GM21825 (cell line): ENCODE measurements around the gene PNPO.

Experiments used
- ATAC-seq: cut with Tn5 transposase; IDR thresholded peaks from one replicate; pipeline ENCODE4 v1.9.1; 2021; ENCODE audit warnings: mild to moderate bottlenecking, moderate library complexity; ENCODE audit not compliant: unreplicated experiment

PNPO gene

DNA sequence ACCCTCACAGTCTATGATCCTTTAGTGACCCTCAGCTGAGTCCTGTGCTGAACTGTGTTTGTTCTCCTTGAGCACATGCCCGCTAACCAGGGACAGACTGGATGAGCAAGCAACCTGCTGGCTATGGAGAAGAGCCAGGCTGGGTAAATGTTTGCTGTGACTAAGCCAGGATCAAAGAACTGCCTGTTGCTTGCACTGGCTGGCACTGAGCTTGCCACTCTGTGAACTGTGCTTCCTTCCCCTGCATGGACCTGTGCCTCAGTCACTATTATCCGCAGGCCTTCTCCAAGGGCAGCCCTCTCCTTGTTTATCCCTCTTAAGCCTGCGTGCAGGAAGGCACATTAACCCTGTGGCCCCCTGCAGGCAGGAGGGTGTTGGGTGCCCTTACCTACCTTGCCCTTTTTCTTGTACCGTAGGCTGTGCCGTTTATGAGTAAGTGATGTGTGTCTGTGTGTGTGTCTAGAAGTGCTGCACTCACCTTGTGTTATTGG, 7.4 kb downstream of the PNPO start:
- ATAC-seq, result no peak

- peak; percentile 56 for ATAC-seq
Observed at GRCh38 chr17:47949197-47949759, 7.9 kb downstream of the PNPO start.

DNA sequence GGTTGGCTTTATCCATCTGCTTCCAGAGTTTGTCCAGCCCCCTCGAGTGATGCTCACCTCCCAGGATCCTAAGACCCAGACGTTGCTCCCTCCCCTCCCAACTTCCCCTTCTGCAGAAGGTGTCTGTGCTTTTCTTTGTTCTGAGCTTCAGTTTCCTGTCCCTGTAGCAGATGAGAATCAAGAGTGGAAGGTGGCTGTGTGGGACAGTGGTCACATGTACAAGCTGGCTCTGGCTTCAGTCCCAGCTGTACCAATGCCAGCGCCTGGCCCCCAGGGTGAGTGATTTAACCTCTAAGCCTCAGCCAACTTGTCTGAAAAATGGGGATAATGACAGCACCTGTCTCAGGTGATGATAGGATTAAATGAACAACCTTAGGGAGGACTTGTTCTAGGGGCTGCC, 8.6 kb downstream of the PNPO start:
- no peak for ATAC-seq

DNA sequence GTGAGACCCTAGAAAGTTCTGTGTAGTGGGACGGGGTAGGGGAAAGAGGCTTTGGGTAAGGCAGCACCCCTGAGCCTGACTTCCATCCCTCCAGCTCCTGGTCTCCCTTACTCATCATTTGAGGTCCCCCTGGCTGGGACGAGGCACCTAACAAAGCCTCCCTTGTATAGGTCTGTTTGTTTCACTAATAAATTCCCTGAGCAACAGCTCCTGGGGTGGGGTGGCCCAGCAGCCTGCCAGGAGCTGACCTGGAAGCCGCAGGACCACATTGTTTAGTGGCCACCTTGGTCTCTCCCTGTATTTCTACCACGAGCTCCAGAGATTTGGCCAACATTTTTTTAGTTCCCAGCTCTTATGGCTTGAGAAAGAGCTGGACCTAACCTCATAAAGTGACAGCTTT, 9.1 kb downstream of the PNPO start:
- ATAC-seq, result no peak

GRCh38 chr17:47952171-47953021, 11.0 kb downstream of the PNPO start:
- ATAC-seq, result no peak

DNA sequence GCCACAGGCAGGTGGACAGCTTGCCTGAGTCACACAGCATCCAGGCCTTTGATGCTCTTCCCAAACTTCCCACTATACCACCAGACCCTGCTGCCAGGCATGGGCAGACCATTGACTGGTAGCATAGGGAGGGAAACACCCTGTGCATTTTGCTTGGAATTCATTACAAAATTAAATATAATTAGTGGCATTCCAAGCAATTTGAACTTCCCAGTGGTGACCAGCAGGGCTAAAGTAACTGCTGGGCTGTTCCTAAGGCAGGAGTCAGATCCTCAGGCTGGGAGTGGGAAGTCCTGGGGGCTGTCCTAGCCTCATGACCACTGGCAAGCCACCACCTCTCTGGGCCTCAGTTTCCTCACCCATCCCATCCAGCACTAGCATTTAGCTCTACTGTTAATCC, 12.5 kb downstream of the PNPO start:
- no peak for ATAC-seq

- no peak for ATAC-seq
Observed at GRCh38 chr17:47955497-47956461, 14.4 kb downstream of the PNPO start.

GRCh38 chr17:47956791-47957590, 15.6 kb downstream of the PNPO start:
- no peak for ATAC-seq

DNA sequence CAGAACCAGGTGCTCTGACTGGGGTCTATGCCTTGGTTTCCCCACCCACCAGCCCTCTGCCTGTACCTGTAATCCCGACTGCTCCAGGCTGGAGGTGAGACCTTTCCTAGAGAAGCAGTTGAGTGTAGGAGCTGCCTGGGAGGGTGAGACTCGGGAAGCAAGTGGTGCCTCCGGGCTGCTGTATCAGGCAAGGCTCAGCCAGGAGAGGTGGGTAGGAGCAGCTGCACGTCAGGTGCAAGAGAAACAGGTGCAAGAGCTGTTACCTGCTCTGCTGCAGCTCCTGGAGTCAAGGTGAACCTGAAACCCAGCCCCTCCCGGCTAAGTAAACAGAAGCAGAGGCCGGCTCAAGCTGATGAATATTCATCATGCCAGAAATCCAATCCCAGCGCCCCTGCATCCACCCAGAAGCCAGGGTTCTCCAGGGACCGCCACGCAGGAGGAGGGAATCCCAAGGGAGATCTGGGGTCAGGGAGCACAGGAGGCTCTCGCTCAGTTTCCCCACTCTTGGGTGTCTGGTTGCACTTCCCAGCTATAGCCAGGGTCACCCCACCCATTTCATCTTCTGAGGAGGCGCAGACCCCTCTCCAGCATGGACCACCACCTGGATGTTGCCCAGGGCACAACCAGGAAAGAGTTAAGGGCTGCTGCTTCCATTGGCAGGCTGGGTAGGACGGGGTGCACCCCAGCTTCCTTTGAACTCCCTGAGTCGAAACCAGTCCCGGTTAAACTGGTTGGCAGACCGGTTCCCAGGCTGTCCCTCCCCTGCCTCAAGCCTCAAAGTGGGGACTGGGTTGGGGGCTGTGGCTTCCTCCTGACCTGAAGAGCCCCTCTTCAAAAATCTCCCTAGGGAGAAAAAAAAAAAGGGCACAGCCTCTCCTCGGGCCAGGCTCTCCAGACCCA, 16.5 kb downstream of the PNPO start, which contains the start of gene PRR15L:
Gene PRR15L, minus strand, starts transcription at position 293 of the 900 bp plus-strand sequence. CDS start 4,649 bp downstream, outside the sequence.
- ATAC-seq, result no peak

- no peak for ATAC-seq
Observed at GRCh38 chr17:47959825-47960655, 18.7 kb downstream of the PNPO start.

GRCh38 chr17:47961406-47961805, 20.0 kb downstream of the PNPO start:
- no peak for ATAC-seq

GRCh38 chr17:47962901-47963300, 21.5 kb downstream of the PNPO start:
- no peak for ATAC-seq

- no peak for ATAC-seq
Observed at GRCh38 chr17:47964856-47965255, 23.5 kb downstream of the PNPO start.

DNA sequence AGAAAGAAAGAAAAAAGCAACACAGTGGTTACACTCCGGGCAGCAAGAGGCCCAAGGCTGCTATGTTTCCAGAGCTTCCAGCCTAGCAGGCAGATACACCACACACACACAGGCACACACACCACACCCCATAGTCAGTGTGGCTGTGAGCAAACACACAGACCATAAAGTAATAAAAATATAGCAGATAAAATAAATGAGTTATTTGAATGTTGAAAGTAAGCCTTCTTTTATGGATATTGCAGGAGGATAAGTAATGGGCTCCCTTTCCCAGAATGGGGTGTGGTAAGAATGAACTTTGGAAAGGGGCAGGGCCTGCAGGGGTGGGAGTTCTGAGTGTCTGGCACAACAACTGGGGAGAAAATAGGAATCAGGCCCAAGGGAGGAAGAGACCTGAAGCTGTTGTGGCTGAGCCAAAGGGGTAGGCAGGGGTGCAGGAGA, 24.7 kb downstream of the PNPO start:
- ATAC-seq, result no peak

- no peak for ATAC-seq
Observed at GRCh38 chr17:47967607-47968252, 26.4 kb downstream of the PNPO start.

DNA sequence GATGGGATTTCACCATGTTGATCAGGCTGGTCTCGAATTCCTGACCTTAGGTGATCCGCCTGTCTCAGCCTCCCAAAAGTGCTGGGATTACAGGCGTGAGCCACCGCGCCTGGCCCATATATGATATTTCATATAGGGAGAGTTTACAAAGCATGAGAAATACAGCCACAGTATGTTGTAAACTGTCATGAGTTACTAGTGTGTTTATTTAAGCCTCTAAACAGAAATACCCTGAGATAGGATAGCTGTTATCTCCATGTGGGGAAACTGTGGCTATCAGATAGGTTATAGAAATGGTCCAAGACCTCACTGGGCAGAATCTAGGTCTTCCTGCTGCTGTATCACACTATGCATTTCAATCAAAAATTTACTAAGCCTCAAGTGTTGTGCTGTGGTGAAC, 27.5 kb downstream of the PNPO start:
- ATAC-seq, result no peak

DNA sequence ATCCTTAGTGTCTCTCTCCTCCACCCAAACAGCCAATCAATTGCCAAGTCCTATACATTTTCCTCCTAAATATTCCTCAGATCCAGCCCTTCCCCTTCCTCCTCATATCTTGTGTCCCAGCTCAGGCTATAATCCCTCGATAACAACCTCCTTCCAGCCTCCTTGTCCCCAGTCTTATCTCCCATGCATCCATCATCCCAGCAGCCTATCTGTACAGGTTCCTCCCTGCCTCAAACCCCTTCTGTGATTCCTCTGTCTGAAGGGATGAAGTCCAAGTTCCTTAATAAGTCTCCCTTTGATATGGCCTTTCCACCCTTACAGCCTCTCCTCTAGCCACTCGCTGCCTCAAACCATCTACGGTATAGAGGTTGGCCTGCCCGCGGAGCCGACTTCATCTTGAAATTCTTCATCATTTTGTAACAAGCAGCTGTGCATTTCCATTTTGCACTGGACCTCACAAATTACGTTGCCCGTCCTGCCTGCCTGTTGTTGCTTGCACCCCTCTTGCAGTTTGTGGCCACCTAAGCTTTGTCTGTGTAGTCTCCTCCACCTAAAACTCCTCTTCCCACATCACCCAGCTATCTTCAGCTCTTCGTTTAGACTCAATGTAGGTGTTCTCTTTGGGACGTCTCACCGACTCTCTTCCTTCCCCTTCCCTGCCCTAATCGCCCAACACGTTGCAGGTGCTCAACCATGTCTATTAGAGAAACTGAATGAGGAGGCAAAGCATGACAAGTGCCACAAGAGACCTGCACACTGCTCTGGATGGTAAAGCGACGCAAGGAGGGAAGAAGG, 28.8 kb downstream of the PNPO start:
- no peak for ATAC-seq
